Stimulated activated CD8-positive, alpha-beta memory T cell treated with anti-CD3 and anti-CD28 coated beads, Interleukin-15, amount 100 ng/mL, for 1 hour (primary cell): ENCODE measurements around the gene PHLDA2.
"Not testable (repeated sequence)": the region's sequence is repeated elsewhere in the genome, so short reads cannot be mapped to it uniquely, and the experiment has no call there.

Experiments
- DNase-seq: peaks from one replicate; pipeline ENCODE4 v3.0.0-alpha.2; 2020; ENCODE audit warnings: low read depth

Gene PHLDA2

GRCh38 chr11:2945031-2945756, 16.0 kb upstream of the PHLDA2 start:
- no peak for DNase-seq

- no peak for DNase-seq
Measured at GRCh38 chr11:2944530-2944929, 15.3 kb upstream of the PHLDA2 start.

GRCh38 chr11:2943711-2944118, 14.5 kb upstream of the PHLDA2 start:
- DNase-seq = no peak

GRCh38 chr11:2942872-2943710, 13.9 kb upstream of the PHLDA2 start:
- DNase-seq = no peak

- no peak for DNase-seq
Measured at GRCh38 chr11:2942447-2942846, 13.2 kb upstream of the PHLDA2 start.

- DNase-seq = no peak
Measured at GRCh38 chr11:2940921-2941821, 12.0 kb upstream of the PHLDA2 start.

GRCh38 chr11:2940147-2940920, 11.1 kb upstream of the PHLDA2 start:
- no peak for DNase-seq

- DNase-seq = not testable (repeated sequence)
Measured at GRCh38 chr11:2938458-2939418, 9.5 kb upstream of the PHLDA2 start.

GRCh38 chr11:2937641-2938457, 8.6 kb upstream of the PHLDA2 start:
- DNase-seq = not testable (repeated sequence)

GRCh38 chr11:2934611-2935239, 5.5 kb upstream of the PHLDA2 start:
- DNase-seq = no peak

GRCh38 chr11:2934021-2934550, 4.9 kb upstream of the PHLDA2 start:
- DNase-seq = no peak

- no peak for DNase-seq
Measured at GRCh38 chr11:2933375-2934020, 4.3 kb upstream of the PHLDA2 start.

GRCh38 chr11:2932850-2933251, 3.6 kb upstream of the PHLDA2 start:
- no peak for DNase-seq

- no peak for DNase-seq
Measured at GRCh38 chr11:2931771-2932738, 2.8 kb upstream of the PHLDA2 start.

- DNase-seq = no peak
Measured at GRCh38 chr11:2931420-2931746, 2.2 kb upstream of the PHLDA2 start.

- no peak for DNase-seq
Measured at GRCh38 chr11:2930704-2931419, 1.6 kb upstream of the PHLDA2 start.
